Activated CD4-positive, alpha-beta T cell treated with anti-CD3 and anti-CD28 coated beads for 24 hours (primary cell): ENCODE measurements around the gene ARFIP1.

Experiments
- DNase-seq, 2 donors: peaks; one replicate each; pipeline ENCODE4 v3.0.0-alpha.2; 2020; ENCODE audit warnings: low read depth in 2 of 2

Gene ARFIP1

DNA sequence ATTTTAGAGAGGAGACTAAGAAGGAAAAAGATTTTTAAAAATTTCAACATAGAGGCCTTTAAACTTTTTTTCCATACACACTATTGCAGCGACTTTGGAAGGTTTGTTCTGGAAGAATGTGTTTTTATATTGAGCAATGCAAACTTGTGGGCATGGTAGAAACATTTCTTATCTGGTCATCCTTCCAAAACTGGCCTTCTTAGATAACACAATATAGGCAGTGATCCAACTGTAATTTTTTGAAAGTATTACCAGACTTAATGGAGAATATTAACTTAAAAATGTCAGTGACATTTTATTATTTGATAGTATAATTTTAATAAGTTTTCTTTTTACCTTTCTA, 182.0 kb downstream of the ARFIP1 start:
- no peak for DNase-seq
